CD4-positive, CD25-positive, alpha-beta regulatory T cell (primary cell): ENCODE data around the gene NPTXR. TPM values are rescaled to one million over a fixed set of nuclear protein-coding genes. Genes with fewer than 3 reads are reported as not detected.
"Not testable (repeated sequence)": the region's sequence is repeated elsewhere in the genome, so short reads cannot be mapped to it uniquely, and the experiment has no call there.

Experiments used
- ATAC-seq, 2 donors: fragments of 150-1000 bp; cut with Tn5 transposase; one replicate each; pipeline ENCODE4 v1.10.0; 2021; ENCODE audit warnings: low read depth in 2 of 2, moderate number of reproducible peaks in 2 of 2, moderate library complexity in 1 of 2
- DNase-seq, 3 donors: peaks; one replicate each; pipeline versions ENCODE4 v3.0.0 to v3.0.0-alpha.2; 2012 to 2022; ENCODE audit warnings: mixed read lengths in 1 of 3
- H3K27ac ChIP-seq: one replicate; pipeline ENCODE4 v1.7.0; 2013; ENCODE audit warnings: mild to moderate bottlenecking, low read length; ENCODE audit not compliant: insufficient read depth, poor library complexity, severe bottlenecking
- H3K27me3 ChIP-seq: one replicate; pipeline ENCODE4 v1.7.0; 2013; ENCODE audit warnings: low read length; ENCODE audit not compliant: control insufficient read depth, insufficient read depth
- H3K36me3 ChIP-seq: one replicate; pipeline ENCODE4 v1.7.0; 2013; ENCODE audit warnings: mild to moderate bottlenecking, low read length, moderate library complexity; ENCODE audit not compliant: control insufficient read depth, insufficient read depth
- H3K4me1 ChIP-seq: 2 replicates; pipeline ENCODE4 v1.7.0; 2013; ENCODE audit warnings: mild to moderate bottlenecking, low read length; ENCODE audit not compliant: insufficient read depth, control insufficient read depth, poor library complexity, severe bottlenecking
- H3K4me3 ChIP-seq: one replicate; pipeline ENCODE4 v1.7.0; 2013; ENCODE audit warnings: low read depth, mild to moderate bottlenecking, low read length, moderate library complexity
- H3K9me3 ChIP-seq, 2 experiments: 1 replicate in 1 of 2; 2 replicates in 1 of 2; pipeline ENCODE4 v1.7.0; 2013; ENCODE audit warnings: low read length in 2 of 2, mild to moderate bottlenecking in 1 of 2, moderate library complexity in 1 of 2; ENCODE audit not compliant: control insufficient read depth in 2 of 2
- H3K27ac Mint-ChIP-seq, 3 donors: one replicate each; pipeline ENCODE4 v1.8.0; 2020 to 2022; ENCODE audit warnings: mild to moderate bottlenecking in 3 of 3, mixed read lengths in 3 of 3, moderate library complexity in 2 of 3
- H3K27me3 Mint-ChIP-seq: one replicate; pipeline ENCODE4 v1.8.0; 2022; ENCODE audit warnings: mild to moderate bottlenecking, mixed read lengths
- H3K36me3 Mint-ChIP-seq: one replicate; pipeline ENCODE4 v1.8.0; 2020; ENCODE audit warnings: mixed read lengths
- H3K4me1 Mint-ChIP-seq, 4 donors: one replicate each; pipeline ENCODE4 v1.8.0; 2020 to 2022; ENCODE audit warnings: mixed read lengths in 4 of 4, mild to moderate bottlenecking in 1 of 4
- H3K4me3 Mint-ChIP-seq, 4 donors: one replicate each; pipeline ENCODE4 v1.8.0; 2020 to 2022; ENCODE audit warnings: mild to moderate bottlenecking in 4 of 4, mixed read lengths in 4 of 4, moderate library complexity in 3 of 4
- H3K9me3 Mint-ChIP-seq, 7 donors: one replicate each; pipeline ENCODE4 v1.8.0; 2020 to 2022; ENCODE audit warnings: mixed read lengths in 7 of 7, mild to moderate bottlenecking in 3 of 7, moderate library complexity in 2 of 7
- polyA plus RNA-seq, 4 donors: library from polyadenylated mRNA; unstranded; fragments of 300-500 nt; fragmentation: Illumina TruSeq; gene quantifications; one replicate each; pipeline ENCODE4 v1.2.3, GENCODE V29; 2021
- total RNA-seq: library from RNA; stranded (reverse); gene quantifications from one replicate; pipeline ENCODE4 v1.2.3, GENCODE V29; 2022

Gene NPTXR
- total and polyA plus RNA-seq, 5 donors from 2014 or later: 0.32 to 1.3 (median 0.50) TPM; not detected in 1

DNA sequence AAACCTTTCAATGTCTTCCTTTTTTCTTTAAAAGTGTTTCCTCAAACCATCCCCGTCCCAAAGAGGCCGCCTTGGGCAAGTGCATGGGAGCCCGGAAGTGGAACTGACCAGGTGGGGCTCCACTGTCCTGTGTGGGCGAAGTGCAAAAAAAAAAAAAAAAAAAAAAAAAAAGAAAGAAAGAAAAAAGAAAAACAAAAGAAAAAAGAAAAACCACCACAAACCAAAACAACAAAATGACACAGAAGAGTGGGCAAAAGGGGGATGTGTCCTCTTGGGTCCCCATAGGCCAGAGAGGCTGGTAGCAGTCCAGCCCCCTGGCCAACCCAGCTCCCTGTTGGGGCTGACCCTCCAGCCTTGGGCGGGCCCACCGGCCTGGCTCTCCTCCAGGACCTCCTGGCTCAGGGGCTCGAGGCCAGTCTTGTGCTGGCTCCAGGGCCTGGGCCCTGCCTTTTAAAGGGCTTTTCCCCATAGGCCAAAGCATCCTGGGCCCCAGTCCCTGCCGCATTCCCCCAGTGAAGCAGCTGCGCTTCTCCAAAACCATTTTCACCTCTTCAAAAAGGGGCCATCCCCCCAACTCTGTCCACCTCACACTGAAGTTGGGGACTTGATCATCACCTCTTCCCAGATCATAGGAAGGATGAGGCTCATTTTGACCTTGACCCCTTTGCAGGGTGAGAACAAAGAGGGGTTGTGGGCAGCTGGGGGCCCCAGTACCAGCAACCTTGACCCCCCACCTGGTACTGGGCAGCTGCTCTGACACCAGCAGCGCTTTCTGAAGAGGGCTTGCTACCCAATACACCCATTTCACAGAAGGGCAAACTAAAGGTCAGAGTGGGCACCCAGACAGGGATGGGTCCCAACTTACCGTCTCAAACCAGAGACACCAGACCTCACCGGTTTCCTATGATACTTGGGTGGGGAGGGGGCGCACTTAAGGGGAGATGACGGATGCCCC lies 18.8 kb upstream of the NPTXR start:
- ATAC-seq (peak in 1 of 2 donors; percentile 11), DNase-seq (no peak)
- Histone ChIP-seq H3K36me3 (peaks cover 11% of the 10 kb centered on the region), H3K9me3 (no peaks in the 10 kb centered on the region), H3K27ac (peak overlapping the region; percentile 1), H3K4me1 (no peaks in the 10 kb centered on the region), H3K4me3 (no peak overlapping the region), H3K27me3 (no peaks in the 10 kb centered on the region)
- no peaks in the 10 kb centered on the region for H3K9me3 Mint-ChIP-seq
- peaks cover 5% of the 10 kb centered on the region for H3K27me3 Mint-ChIP-seq
- peak overlapping the region in 1 of 3 donors; percentile 63 for H3K27ac Mint-ChIP-seq
- H3K36me3 Mint-ChIP-seq: no peaks in the 10 kb centered on the region
- no peak overlapping the region for H3K4me3 Mint-ChIP-seq
- H3K4me1 Mint-ChIP-seq: peaks cover 0 to 11% (median 0%) of the 10 kb centered on the region in 4 donors

GRCh38 chr22:38861927-38862326 lies 18.1 kb upstream of the NPTXR start:
- no peak for DNase-seq
- no peaks in the 10 kb centered on the region for H3K9me3 Mint-ChIP-seq
- Histone ChIP-seq H3K27ac (no peak overlapping the region), H3K9me3 (no peaks in the 10 kb centered on the region), H3K4me1 (no peaks in the 10 kb centered on the region), H3K36me3 (peaks cover 9% of the 10 kb centered on the region), H3K27me3 (no peaks in the 10 kb centered on the region), H3K4me3 (no peak overlapping the region)
- no peak for ATAC-seq
- H3K4me1 Mint-ChIP-seq: peaks cover 0 to 11% (median 0%) of the 10 kb centered on the region in 4 donors
- peaks cover 12% of the 10 kb centered on the region for H3K27me3 Mint-ChIP-seq
- H3K36me3 Mint-ChIP-seq: no peaks in the 10 kb centered on the region
- H3K27ac Mint-ChIP-seq: no peak overlapping the region
- no peak overlapping the region for H3K4me3 Mint-ChIP-seq

DNA sequence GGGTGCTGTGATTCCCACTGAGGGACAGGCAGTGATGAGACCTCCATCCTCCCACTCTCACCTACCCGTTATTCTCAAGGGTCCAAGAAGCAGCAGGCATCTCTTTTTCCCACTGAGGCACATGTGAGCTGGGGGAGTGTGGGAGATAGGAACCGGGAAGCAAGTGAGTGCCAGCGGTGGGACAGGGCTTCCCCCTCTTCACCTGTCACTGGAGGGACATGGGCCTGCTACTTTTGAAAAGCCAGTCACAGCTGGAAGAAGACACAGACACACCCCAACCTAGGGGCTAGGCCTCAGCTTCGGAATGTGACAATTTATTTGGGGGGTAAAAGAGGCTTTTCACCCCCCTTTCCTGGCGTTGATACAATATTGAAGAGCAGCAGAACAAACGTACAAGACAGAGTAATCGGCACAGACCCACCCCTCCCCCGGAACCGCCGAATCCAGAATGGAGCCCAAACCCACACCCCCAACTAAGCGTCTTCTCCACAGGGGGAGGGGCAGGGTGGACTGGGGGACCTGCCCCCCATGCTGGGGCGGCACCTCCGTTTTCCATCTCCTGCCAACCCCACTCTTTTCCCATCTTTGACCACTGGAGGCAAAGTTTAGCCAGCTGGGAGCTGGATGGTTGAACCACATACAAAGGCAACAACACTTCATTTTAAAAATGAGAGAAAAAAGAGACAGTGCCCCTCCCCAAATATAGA lies 17.5 kb upstream of the NPTXR start:
- Mint-ChIP-seq H3K9me3 (no peaks in the 10 kb centered on the region), H3K4me3 (no peak overlapping the region), H3K4me1 (peaks cover 0 to 11% (median 0%) of the 10 kb centered on the region in 4 donors), H3K27me3 (peaks cover 14% of the 10 kb centered on the region), H3K27ac (peak overlapping the region in 1 of 3 donors; percentile 25), H3K36me3 (no peaks in the 10 kb centered on the region)
- no peak overlapping the region for H3K4me3 ChIP-seq
- H3K9me3 ChIP-seq: no peaks in the 10 kb centered on the region
- no peaks in the 10 kb centered on the region for H3K4me1 ChIP-seq
- H3K27me3 ChIP-seq: no peaks in the 10 kb centered on the region
- no peak for DNase-seq
- no peak for ATAC-seq
- H3K36me3 ChIP-seq: peaks cover 9% of the 10 kb centered on the region
- H3K27ac ChIP-seq: no peak overlapping the region

DNA sequence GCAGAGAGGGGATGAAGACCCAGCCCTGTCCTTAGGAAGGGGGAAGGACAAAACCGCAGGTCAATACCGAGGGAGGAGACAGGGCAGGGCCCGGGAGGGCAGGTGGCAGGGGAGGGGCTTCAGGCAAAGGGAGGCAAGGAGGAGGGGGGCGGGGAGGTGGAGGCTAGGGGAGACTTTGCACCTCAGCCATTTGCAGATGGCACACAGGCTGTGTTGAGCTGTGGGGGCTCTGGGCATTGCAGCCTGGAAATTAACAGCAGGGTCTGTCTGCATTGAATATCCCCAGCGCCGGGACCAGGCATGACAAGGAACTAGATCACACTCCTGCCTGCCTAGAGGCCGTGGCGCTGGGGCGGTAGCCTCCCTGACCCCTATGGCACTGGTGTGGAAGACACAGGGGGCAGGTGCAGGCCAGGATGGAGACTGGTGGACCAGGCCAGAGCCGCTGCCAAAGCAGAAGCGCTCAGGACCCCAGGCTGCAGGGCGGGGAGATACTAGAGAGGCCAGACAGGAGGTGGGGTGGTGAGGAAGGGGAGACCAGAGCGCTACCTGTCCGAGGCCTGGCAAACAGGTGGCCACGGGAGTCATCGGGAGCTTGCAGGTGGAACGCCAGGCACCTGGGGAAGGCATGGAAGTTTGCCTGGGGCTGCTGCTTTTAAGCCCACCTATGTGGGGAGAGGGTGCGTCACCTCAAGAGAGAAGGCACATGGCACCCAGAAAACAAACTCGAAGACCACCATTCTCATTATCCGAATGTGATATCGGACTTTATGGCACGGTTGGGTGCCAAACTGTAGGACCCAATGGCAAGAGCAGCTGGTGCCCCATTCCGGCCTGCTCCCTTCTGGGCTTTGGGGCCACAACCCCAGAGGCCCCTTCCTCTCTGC lies 16.7 kb upstream of the NPTXR start:
- Histone ChIP-seq H3K27me3 (no peaks in the 10 kb centered on the region), H3K4me3 (no peak overlapping the region), H3K36me3 (peaks cover 7% of the 10 kb centered on the region), H3K4me1 (no peaks in the 10 kb centered on the region), H3K27ac (no peak overlapping the region), H3K9me3 (no peaks in the 10 kb centered on the region)
- peaks cover 14% of the 10 kb centered on the region for H3K27me3 Mint-ChIP-seq
- no peaks in the 10 kb centered on the region for H3K36me3 Mint-ChIP-seq
- no peak overlapping the region for H3K4me3 Mint-ChIP-seq
- no peaks in the 10 kb centered on the region for H3K9me3 Mint-ChIP-seq
- H3K27ac Mint-ChIP-seq: no peak overlapping the region
- ATAC-seq (no peak), DNase-seq (no peak)
- peaks cover 0 to 11% (median 0%) of the 10 kb centered on the region in 4 donors for H3K4me1 Mint-ChIP-seq

GRCh38 chr22:38859581-38860282 lies 15.9 kb upstream of the NPTXR start:
- Mint-ChIP-seq H3K36me3 (no peaks in the 10 kb centered on the region), H3K9me3 (no peaks in the 10 kb centered on the region), H3K27me3 (peaks cover 14% of the 10 kb centered on the region), H3K4me1 (peaks cover 0 to 11% (median 0%) of the 10 kb centered on the region in 4 donors), H3K4me3 (no peak overlapping the region), H3K27ac (no peak overlapping the region)
- no peak for DNase-seq
- H3K27ac ChIP-seq: no peak overlapping the region
- H3K4me3 ChIP-seq: no peak overlapping the region
- H3K27me3 ChIP-seq: no peaks in the 10 kb centered on the region
- peaks cover under 1% of the 10 kb centered on the region for H3K36me3 ChIP-seq
- H3K9me3 ChIP-seq: no peaks in the 10 kb centered on the region
- H3K4me1 ChIP-seq: no peaks in the 10 kb centered on the region
- ATAC-seq: no peak

DNA sequence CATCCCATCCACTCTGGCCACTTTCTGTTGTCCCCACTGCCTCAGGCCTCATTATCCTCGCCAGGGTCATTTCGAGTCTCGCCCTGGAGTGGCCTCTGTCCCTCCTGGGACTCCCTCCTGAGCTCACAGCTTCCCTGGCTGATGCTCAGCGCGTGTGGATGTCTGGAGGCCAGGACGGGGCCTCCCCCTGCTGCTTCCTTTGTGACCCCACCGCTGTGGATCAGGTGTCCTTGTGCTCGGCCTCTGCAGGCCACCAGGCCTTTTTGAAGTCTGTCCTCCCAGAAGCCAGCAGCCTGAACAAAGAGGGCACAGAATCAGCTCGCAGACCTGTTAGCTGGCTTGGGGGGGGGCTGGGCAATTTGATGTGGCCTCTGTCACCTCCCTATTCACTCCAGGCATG lies 14.7 kb upstream of the NPTXR start:
- Mint-ChIP-seq H3K27me3 (peaks cover 14% of the 10 kb centered on the region), H3K27ac (no peak overlapping the region), H3K4me3 (no peak overlapping the region), H3K36me3 (no peaks in the 10 kb centered on the region), H3K4me1 (peaks cover 0 to 8% (median 0%) of the 10 kb centered on the region in 4 donors), H3K9me3 (no peaks in the 10 kb centered on the region)
- no peak for ATAC-seq
- no peaks in the 10 kb centered on the region for H3K4me1 ChIP-seq
- H3K36me3 ChIP-seq: no peaks in the 10 kb centered on the region
- H3K27ac ChIP-seq: no peak overlapping the region
- H3K4me3 ChIP-seq: no peak overlapping the region
- no peak for DNase-seq
- no peaks in the 10 kb centered on the region for H3K27me3 ChIP-seq
- H3K9me3 ChIP-seq: no peaks in the 10 kb centered on the region

DNA sequence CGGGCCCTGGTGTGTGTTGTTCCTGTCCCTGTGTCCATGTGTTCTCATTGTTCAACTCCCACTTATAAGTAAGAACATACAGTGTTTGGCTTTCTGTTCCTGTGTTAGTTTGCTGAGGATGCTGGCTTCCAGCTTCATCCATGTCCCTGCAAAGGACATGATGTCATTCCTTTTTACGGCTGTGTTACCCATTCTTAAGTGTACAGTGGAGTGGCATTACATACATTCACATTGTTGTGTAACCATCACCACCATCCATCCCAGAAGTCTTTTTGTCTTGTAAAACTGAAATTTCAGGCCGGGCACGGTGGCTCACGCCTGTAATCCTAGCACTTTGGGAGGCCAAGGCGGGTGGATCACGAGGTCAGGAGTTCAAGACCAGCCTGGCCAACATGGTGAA lies 10.6 kb upstream of the NPTXR start:
- not testable (repeated sequence) for H3K27me3 ChIP-seq, H3K4me3 Mint-ChIP-seq, H3K4me1 Mint-ChIP-seq, H3K36me3 ChIP-seq, H3K4me1 ChIP-seq, H3K9me3 Mint-ChIP-seq, DNase-seq, H3K27ac ChIP-seq, H3K27ac Mint-ChIP-seq, H3K4me3 ChIP-seq, ATAC-seq, H3K36me3 Mint-ChIP-seq, H3K9me3 ChIP-seq
- H3K27me3 Mint-ChIP-seq: peaks cover 17% of the 10 kb centered on the region
